ENCODE measurements around the gene GSTA4.
"Not testable (repeated sequence)": the region's sequence is repeated elsewhere in the genome, so short reads cannot be mapped to it uniquely, and the experiment has no call there.

DNA sequence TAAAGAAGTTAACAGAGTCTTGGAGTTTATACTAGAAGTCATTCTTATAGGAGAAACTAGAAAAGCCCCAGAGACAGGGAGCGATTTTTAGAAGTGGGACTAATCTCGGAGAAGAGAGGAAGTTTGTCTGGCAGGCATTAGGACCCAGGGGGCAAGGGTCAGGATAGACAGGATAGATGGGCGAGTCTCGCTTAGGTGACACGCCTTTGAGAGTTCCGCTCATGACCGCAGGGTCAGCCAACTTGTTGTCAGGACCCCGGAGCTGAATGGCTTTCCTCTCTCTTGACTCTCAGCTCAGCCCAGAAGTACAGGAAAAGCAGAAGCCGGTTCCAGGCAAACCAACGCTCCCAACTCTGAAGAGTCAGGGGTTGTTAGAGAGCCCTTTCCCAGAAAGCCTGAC is 34.1 kb downstream of the GSTA4 start:
- not testable (repeated sequence) for TF ChIP-seq POLR2A (IDR thresholded peaks at IDR 0.05; ENCODE audit: low read depth, low read length)
- TF ChIP-seq, protein P1, sequence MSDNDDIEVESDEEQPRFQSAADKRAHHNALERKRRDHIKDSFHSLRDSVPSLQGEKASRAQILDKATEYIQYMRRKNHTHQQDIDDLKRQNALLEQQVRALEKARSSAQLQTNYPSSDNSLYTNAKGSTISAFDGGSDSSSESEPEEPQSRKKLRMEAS (IDR thresholded peaks at IDR 0.05; ENCODE audit: insufficient read depth, insufficient read length) = not testable (repeated sequence)
- TF ChIP-seq, protein P2, sequence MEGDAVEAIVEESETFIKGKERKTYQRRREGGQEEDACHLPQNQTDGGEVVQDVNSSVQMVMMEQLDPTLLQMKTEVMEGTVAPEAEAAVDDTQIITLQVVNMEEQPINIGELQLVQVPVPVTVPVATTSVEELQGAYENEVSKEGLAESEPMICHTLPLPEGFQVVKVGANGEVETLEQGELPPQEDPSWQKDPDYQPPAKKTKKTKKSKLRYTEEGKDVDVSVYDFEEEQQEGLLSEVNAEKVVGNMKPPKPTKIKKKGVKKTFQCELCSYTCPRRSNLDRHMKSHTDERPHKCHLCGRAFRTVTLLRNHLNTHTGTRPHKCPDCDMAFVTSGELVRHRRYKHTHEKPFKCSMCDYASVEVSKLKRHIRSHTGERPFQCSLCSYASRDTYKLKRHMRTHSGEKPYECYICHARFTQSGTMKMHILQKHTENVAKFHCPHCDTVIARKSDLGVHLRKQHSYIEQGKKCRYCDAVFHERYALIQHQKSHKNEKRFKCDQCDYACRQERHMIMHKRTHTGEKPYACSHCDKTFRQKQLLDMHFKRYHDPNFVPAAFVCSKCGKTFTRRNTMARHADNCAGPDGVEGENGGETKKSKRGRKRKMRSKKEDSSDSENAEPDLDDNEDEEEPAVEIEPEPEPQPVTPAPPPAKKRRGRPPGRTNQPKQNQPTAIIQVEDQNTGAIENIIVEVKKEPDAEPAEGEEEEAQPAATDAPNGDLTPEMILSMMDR (IDR thresholded peaks at IDR 0.05; ENCODE audit: extremely low read depth in 1 of 2, insufficient read depth in 1 of 2, low read depth in 1 of 2, low read length in 2 of 2) = not testable (repeated sequence)

All from endothelial cell of umbilical vein (primary cell).